Keratinocyte (primary cell): ENCODE data around the gene FGF7.

Source experiments
- EZH2 ChIP-seq: IDR thresholded peaks from one replicate; pipeline ENCODE4 v1.6.1; 2012; ENCODE audit warnings: inconsistent platforms, mild to moderate bottlenecking, low read length, moderate library complexity
- TF ChIP-seq, protein P1 (sequence below), 3 experiments: IDR thresholded peaks in 1 of 3; conservative IDR thresholded peaks in 1 of 3; optimal IDR thresholded peaks in 1 of 3; 2 replicates in 2 of 3; 3 replicates in 1 of 3; pipeline versions ENCODE3 to v1.5.1; 2011; ENCODE audit warnings: low read length in 3 of 3, mild to moderate bottlenecking in 3 of 3, moderate library complexity in 2 of 3, control low read depth in 1 of 3, inconsistent platforms in 1 of 3; ENCODE audit not compliant: insufficient read depth in 2 of 3; ENCODE audit errors: extremely low read depth in 1 of 3

DNA sequence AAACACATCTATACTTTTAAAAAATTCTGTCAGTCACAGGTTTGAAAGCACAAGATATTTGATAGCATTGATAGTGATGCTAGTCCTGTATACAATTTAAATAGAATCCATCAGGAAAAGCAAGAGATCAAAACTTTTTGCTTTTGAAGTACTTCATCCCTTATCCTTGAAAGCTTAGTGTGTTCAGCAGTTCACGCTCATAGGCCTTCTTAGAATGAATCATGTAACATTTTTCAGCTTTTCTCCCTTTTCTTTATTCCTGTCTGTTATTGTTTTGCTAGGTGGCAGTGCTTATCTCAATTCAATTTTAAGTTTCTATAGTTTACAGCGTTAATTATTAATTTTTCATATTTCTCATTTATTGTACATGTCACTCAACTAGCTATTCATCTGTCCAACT, 69.1 kb downstream of the FGF7 start:
- TF ChIP-seq, protein P1, sequence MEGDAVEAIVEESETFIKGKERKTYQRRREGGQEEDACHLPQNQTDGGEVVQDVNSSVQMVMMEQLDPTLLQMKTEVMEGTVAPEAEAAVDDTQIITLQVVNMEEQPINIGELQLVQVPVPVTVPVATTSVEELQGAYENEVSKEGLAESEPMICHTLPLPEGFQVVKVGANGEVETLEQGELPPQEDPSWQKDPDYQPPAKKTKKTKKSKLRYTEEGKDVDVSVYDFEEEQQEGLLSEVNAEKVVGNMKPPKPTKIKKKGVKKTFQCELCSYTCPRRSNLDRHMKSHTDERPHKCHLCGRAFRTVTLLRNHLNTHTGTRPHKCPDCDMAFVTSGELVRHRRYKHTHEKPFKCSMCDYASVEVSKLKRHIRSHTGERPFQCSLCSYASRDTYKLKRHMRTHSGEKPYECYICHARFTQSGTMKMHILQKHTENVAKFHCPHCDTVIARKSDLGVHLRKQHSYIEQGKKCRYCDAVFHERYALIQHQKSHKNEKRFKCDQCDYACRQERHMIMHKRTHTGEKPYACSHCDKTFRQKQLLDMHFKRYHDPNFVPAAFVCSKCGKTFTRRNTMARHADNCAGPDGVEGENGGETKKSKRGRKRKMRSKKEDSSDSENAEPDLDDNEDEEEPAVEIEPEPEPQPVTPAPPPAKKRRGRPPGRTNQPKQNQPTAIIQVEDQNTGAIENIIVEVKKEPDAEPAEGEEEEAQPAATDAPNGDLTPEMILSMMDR (optimal IDR thresholded peaks at IDR 0.05 in 1 of 3, IDR thresholded peaks at IDR 0.05 in 1 of 3, conservative IDR thresholded peaks at IDR 0.05 in 1 of 3; ENCODE audit: extremely low read depth in 1 of 3, insufficient read depth in 2 of 3, low read length in 3 of 3): no peak
- TF ChIP-seq EZH2: no peak
